ENCODE measurements around the gene NFE2L2. TPM values are rescaled to one million over a fixed set of nuclear protein-coding genes. Genes with fewer than 3 reads are reported as not detected.
"Not testable (repeated sequence)": the region's sequence is repeated elsewhere in the genome, so short reads cannot be mapped to it uniquely, and the experiment has no call there.

Gene NFE2L2
- total RNA-seq, 5 donors from 2014 or later (not counting 1 experiment from before 2014, with no cell fraction given) = 54.3 to 77.0 (median 73.8) TPM

DNA sequence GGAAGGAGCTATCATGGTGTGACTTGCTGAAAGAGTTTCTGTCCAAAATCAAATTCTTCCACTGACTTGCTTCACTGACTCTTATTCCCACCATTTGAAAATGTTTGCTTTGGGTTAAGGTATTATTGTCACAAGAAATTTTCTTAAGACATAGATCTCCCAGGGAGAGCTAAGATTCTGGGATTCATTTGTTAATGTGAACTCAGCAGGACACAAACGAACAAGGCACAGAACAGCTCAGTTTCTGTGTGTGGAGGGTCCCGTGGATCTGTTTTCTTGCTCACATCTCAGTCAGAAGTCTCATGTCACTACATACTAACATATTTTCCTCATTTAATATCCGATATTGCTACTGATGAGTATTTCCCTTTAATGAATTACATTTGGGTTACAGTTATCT is 60.1 kb downstream of the NFE2L2 start:
- no peaks in the 10 kb centered on the region for H3K27me3 ChIP-seq (replicated peaks in 1 of 2; ENCODE audit: control insufficient read depth in 2 of 2, extremely low read depth in 1 of 2, insufficient read depth in 2 of 2, low read length in 1 of 2)
- ChIA-PET POLR2A (interaction anchor here in 1 of 2 donors (0.6 kb wide), 1 partner anchor 211 kb away, joined by 3 read pairs; no protein-coding TSS in a partner anchor), CTCF (no interaction called here)
- H3K4me3 ChIP-seq (ENCODE audit: control insufficient read depth in 1 of 2, extremely low read depth in 1 of 2, low read length in 1 of 2) = no peak overlapping the region
- H3K9me3 Mint-ChIP-seq = no peaks in the 10 kb centered on the region
- H3K36me3 Mint-ChIP-seq = no peaks in the 10 kb centered on the region
- no peaks in the 10 kb centered on the region for H3K36me3 ChIP-seq (ENCODE audit: control insufficient read depth in 2 of 2, extremely low read depth in 1 of 2, insufficient read depth in 1 of 2, low read length in 1 of 2)
- no peaks in the 10 kb centered on the region for H3K4me1 ChIP-seq (ENCODE audit: control insufficient read depth in 1 of 2, extremely low read depth in 1 of 2, insufficient read depth in 2 of 2, low read length in 2 of 2)
- H3K4me1 Mint-ChIP-seq = peaks cover 4 to 5% (median 5%) of the 10 kb centered on the region in 3 donors
- no peaks in the 10 kb centered on the region for H3K27me3 Mint-ChIP-seq
- no peak overlapping the region for H3K4me3 Mint-ChIP-seq
- ATAC-seq (replicated peaks in 1 of 4) = no peak
- H3K27ac ChIP-seq (ENCODE audit: low read length) = no peak overlapping the region
- no CpG with 5 or more reads among the region's 3 CpGs for WGBS (ENCODE audit: insufficient coverage)
- H3K27ac Mint-ChIP-seq = no peak overlapping the region
- H3K9me3 ChIP-seq = no peaks in the 10 kb centered on the region
- DNase-seq = no peak

DNA sequence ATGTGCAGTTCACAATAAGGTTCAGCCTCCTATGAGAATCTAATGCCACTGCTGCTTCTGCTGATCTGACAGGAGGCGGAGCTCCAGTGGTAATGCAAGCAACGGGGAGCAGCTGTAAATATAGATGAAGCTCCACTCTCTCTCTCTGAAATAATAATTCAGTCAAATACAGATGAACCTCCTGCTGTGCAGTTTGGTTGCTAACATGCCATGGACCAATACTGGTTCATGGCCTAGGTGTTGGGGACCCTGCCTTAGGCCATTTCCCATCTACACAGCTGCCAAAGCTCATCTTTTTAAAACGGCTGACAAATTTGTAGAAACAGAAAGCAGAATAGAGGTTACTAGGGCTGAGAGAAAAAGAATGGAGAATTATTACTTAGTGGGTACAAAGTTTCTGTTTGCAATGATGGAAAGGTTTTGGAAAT is 62.6 kb downstream of the NFE2L2 start:
- DNase-seq (no peak), ATAC-seq (replicated peaks in 1 of 4) (no peak)
- Histone ChIP-seq H3K4me1 (ENCODE audit: control insufficient read depth in 1 of 2, extremely low read depth in 1 of 2, insufficient read depth in 2 of 2, low read length in 2 of 2) (no peaks in the 10 kb centered on the region), H3K27me3 (replicated peaks in 1 of 2; ENCODE audit: control insufficient read depth in 2 of 2, extremely low read depth in 1 of 2, insufficient read depth in 2 of 2, low read length in 1 of 2) (no peaks in the 10 kb centered on the region), H3K4me3 (ENCODE audit: control insufficient read depth in 1 of 2, extremely low read depth in 1 of 2, low read length in 1 of 2) (no peak overlapping the region), H3K27ac (ENCODE audit: low read length) (no peak overlapping the region), H3K36me3 (ENCODE audit: control insufficient read depth in 2 of 2, extremely low read depth in 1 of 2, insufficient read depth in 1 of 2, low read length in 1 of 2) (no peaks in the 10 kb centered on the region), H3K9me3 (no peaks in the 10 kb centered on the region)
- WGBS (ENCODE audit: insufficient coverage) = no CpG with 5 or more reads among the region's 3 CpGs
- peaks cover 0 to 2% (median 0%) of the 10 kb centered on the region in 3 donors for H3K4me1 Mint-ChIP-seq
- no peaks in the 10 kb centered on the region for H3K36me3 Mint-ChIP-seq
- H3K9me3 Mint-ChIP-seq = no peaks in the 10 kb centered on the region
- ChIA-PET POLR2A (interaction anchor here in 1 of 2 donors (0.9 to 1.4 kb wide), 2 partner anchors 38 to 62 kb away, joined by 6 read pairs; no protein-coding TSS in a partner anchor), CTCF (interaction anchor here in 1 of 2 donors (0.7 to 1.4 kb wide), 3 partner anchors 28 to 136 kb away, joined by 3 read pairs; no protein-coding TSS in a partner anchor)
- no peak overlapping the region for H3K4me3 Mint-ChIP-seq
- no peak overlapping the region for H3K27ac Mint-ChIP-seq
- no peaks in the 10 kb centered on the region for H3K27me3 Mint-ChIP-seq

- H3K36me3 Mint-ChIP-seq; H3K9me3 ChIP-seq; H3K27ac Mint-ChIP-seq; H3K4me1 Mint-ChIP-seq; H3K27ac ChIP-seq (ENCODE audit: low read length); H3K4me3 ChIP-seq (ENCODE audit: control insufficient read depth in 1 of 2, extremely low read depth in 1 of 2, low read length in 1 of 2); H3K27me3 Mint-ChIP-seq; ATAC-seq (replicated peaks in 1 of 4); H3K9me3 Mint-ChIP-seq; H3K36me3 ChIP-seq (ENCODE audit: control insufficient read depth in 2 of 2, extremely low read depth in 1 of 2, insufficient read depth in 1 of 2, low read length in 1 of 2); H3K27me3 ChIP-seq (replicated peaks in 1 of 2; ENCODE audit: control insufficient read depth in 2 of 2, extremely low read depth in 1 of 2, insufficient read depth in 2 of 2, low read length in 1 of 2); POLR2A ChIA-PET; H3K4me3 Mint-ChIP-seq; H3K4me1 ChIP-seq (ENCODE audit: control insufficient read depth in 1 of 2, extremely low read depth in 1 of 2, insufficient read depth in 2 of 2, low read length in 2 of 2); DNase-seq: not testable (repeated sequence)
- WGBS (ENCODE audit: insufficient coverage) = 100% methylated on average over 2 of the region's 7 CpGs
- CTCF ChIA-PET = interaction anchor here in 1 of 2 donors (1.4 kb wide), 1 partner anchor 36 kb away, joined by 3 read pairs; no protein-coding TSS in a partner anchor
These were observed 64.1 kb downstream of the NFE2L2 start for GRCh38 chr2:177200419-177200818.

DNA sequence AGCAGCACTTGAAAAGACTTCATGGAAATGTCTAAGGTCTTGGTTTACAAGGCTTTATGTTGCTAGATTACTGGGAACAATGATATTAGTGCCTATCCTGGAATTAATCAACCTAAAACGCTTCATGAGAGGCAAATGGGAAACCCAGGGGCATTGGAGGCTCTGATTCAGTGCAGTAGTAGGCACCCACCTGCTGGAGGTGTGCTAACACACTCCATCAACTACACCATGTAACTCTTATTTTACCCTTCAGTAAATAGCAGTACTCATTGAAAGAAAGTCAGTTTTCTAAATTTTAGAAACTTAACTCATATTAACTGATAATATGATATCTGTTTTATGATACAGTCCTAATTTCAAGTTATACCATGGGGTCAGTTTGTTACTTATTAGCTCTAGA is 69.3 kb downstream of the NFE2L2 start:
- no peaks in the 10 kb centered on the region for H3K4me1 ChIP-seq (ENCODE audit: control insufficient read depth in 1 of 2, extremely low read depth in 1 of 2, insufficient read depth in 2 of 2, low read length in 2 of 2)
- H3K9me3 ChIP-seq = no peaks in the 10 kb centered on the region
- H3K27ac ChIP-seq (ENCODE audit: low read length) = no peak overlapping the region
- H3K27me3 ChIP-seq (replicated peaks in 1 of 2; ENCODE audit: control insufficient read depth in 2 of 2, extremely low read depth in 1 of 2, insufficient read depth in 2 of 2, low read length in 1 of 2) = no peaks in the 10 kb centered on the region
- no peaks in the 10 kb centered on the region for H3K9me3 Mint-ChIP-seq
- no peak for DNase-seq
- H3K27me3 Mint-ChIP-seq = no peaks in the 10 kb centered on the region
- no CpG with 5 or more reads among the region's 1 CpG for WGBS (ENCODE audit: insufficient coverage)
- ChIA-PET POLR2A (interaction anchor here (0.6 to 0.7 kb wide), 6 partner anchors 8 to 146 kb away, joined by 3 to 5 read pairs (median 4); no protein-coding TSS in a partner anchor), CTCF (interaction anchor here (0.6 to 1.2 kb wide), 3 partner anchors 30 to 231 kb away, joined by 3 to 6 read pairs (median 4); no protein-coding TSS in a partner anchor)
- ATAC-seq (replicated peaks in 1 of 4) = peak in 2 of 4 experiments; percentile 46 to 62
- H3K4me3 Mint-ChIP-seq = no peak overlapping the region
- no peak overlapping the region for H3K27ac Mint-ChIP-seq
- H3K36me3 Mint-ChIP-seq = no peaks in the 10 kb centered on the region
- H3K4me1 Mint-ChIP-seq = peaks cover 0 to 2% (median 0%) of the 10 kb centered on the region in 3 donors
- H3K36me3 ChIP-seq (ENCODE audit: control insufficient read depth in 2 of 2, extremely low read depth in 1 of 2, insufficient read depth in 1 of 2, low read length in 1 of 2) = no peaks in the 10 kb centered on the region
- no peak overlapping the region for H3K4me3 ChIP-seq (ENCODE audit: control insufficient read depth in 1 of 2, extremely low read depth in 1 of 2, low read length in 1 of 2)

DNA sequence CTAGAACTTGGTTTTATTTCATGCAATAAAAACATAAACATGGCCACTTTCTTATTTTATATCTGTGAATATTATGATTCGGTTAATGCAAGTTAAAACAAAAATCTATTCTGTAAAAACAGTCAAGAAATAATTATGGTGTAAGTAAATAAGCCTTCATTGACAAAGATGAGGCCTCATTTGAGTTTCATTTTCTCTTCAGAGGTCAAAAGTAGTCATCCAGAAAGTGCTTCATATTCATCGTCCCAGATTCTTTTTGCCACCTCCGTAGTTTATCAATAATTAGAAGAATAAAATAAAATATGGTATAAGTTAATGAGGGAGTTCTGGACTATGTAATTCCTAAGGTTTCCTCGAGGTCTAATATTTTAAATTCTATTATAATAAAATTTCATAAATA is 71.3 kb downstream of the NFE2L2 start:
- Mint-ChIP-seq H3K27me3 (no peaks in the 10 kb centered on the region), H3K36me3 (no peaks in the 10 kb centered on the region), H3K27ac (no peak overlapping the region), H3K9me3 (no peaks in the 10 kb centered on the region), H3K4me3 (no peak overlapping the region), H3K4me1 (peaks cover 0 to 2% (median 0%) of the 10 kb centered on the region in 3 donors)
- no peaks in the 10 kb centered on the region for H3K27me3 ChIP-seq (replicated peaks in 1 of 2; ENCODE audit: control insufficient read depth in 2 of 2, extremely low read depth in 1 of 2, insufficient read depth in 2 of 2, low read length in 1 of 2)
- no peak overlapping the region for H3K4me3 ChIP-seq (ENCODE audit: control insufficient read depth in 1 of 2, extremely low read depth in 1 of 2, low read length in 1 of 2)
- no peaks in the 10 kb centered on the region for H3K4me1 ChIP-seq (ENCODE audit: control insufficient read depth in 1 of 2, extremely low read depth in 1 of 2, insufficient read depth in 2 of 2, low read length in 2 of 2)
- H3K36me3 ChIP-seq (ENCODE audit: control insufficient read depth in 2 of 2, extremely low read depth in 1 of 2, insufficient read depth in 1 of 2, low read length in 1 of 2) = no peaks in the 10 kb centered on the region
- CTCF ChIA-PET = interaction anchor here in 1 of 2 donors (0.7 to 0.8 kb wide), 2 partner anchors 42 to 145 kb away, joined by 3 to 4 read pairs; no protein-coding TSS in a partner anchor
- WGBS (ENCODE audit: insufficient coverage) = no CpG with 5 or more reads among the region's 4 CpGs
- no peak overlapping the region for H3K27ac ChIP-seq (ENCODE audit: low read length)
- POLR2A ChIA-PET = no interaction called here
- ATAC-seq (replicated peaks in 1 of 4) (no peak), DNase-seq (no peak)
- no peaks in the 10 kb centered on the region for H3K9me3 ChIP-seq

- no peak overlapping the region for H3K4me3 Mint-ChIP-seq
- no peaks in the 10 kb centered on the region for H3K4me1 ChIP-seq (ENCODE audit: control insufficient read depth in 1 of 2, extremely low read depth in 1 of 2, insufficient read depth in 2 of 2, low read length in 2 of 2)
- no peaks in the 10 kb centered on the region for H3K27me3 Mint-ChIP-seq
- H3K36me3 Mint-ChIP-seq = no peaks in the 10 kb centered on the region
- WGBS (ENCODE audit: insufficient coverage) = no CpG with 5 or more reads among the region's 1 CpG
- no peaks in the 10 kb centered on the region for H3K9me3 ChIP-seq
- CTCF ChIA-PET = no interaction called here
- no peaks in the 10 kb centered on the region for H3K36me3 ChIP-seq (ENCODE audit: control insufficient read depth in 2 of 2, extremely low read depth in 1 of 2, insufficient read depth in 1 of 2, low read length in 1 of 2)
- H3K4me1 Mint-ChIP-seq = peaks cover 0 to 2% (median 0%) of the 10 kb centered on the region in 3 donors
- H3K27ac ChIP-seq (ENCODE audit: low read length) = no peak overlapping the region
- H3K9me3 Mint-ChIP-seq = no peaks in the 10 kb centered on the region
- H3K4me3 ChIP-seq (ENCODE audit: control insufficient read depth in 1 of 2, extremely low read depth in 1 of 2, low read length in 1 of 2) = no peak overlapping the region
- no peak overlapping the region for H3K27ac Mint-ChIP-seq
- no peak for DNase-seq
- no peaks in the 10 kb centered on the region for H3K27me3 ChIP-seq (replicated peaks in 1 of 2; ENCODE audit: control insufficient read depth in 2 of 2, extremely low read depth in 1 of 2, insufficient read depth in 2 of 2, low read length in 1 of 2)
- no peak for ATAC-seq (replicated peaks in 1 of 4)
- POLR2A ChIA-PET = no interaction called here
These were observed 71.7 kb downstream of the NFE2L2 start for GRCh38 chr2:177192788-177193187.
